ENCODE results near the gene CCN2. TPM values are rescaled to one million over a fixed set of nuclear protein-coding genes. Genes with fewer than 3 reads are reported as not detected.

The CCN2 gene
- total RNA-seq, 1 donor, result under 0.01 TPM

DNA sequence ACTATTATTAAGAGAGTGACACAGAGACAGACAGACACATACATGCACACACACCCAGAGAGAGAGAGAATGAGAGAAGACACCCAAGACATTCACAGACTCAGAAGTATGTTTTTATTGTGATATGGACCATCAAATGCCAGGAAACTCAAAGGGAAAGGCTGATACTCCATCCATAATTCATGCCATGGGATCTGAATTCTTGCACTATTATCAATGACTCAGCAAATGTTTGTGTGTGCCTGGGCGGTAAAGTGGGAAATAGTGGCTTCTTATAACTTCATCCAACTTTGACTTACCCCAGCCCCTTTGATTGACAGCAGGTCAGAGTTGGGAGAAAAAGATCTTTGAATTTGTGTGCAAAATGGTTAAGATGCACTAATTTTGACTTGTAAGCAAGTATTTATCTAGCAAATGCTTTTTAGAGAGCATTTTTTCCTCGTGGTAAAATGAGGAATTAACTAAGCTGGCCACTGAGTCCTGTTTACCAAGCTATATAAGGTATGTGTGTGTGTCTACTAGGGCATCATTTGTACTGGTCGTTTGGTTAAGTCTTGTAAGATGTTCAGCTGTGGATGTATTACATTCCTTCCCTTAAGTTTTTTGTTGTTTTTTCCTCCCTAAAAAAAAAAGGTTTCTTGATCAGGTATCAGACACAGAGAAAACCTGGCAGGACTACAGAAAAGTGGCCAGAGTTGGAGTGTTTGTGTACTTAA, 3.0 kb upstream of the CCN2 start:
- H3K27me3 ChIP-seq (ENCODE audit: insufficient read depth, low read length), result peaks cover 49% of the 10 kb centered on the region
- no peak overlapping the region for H3K4me3 ChIP-seq (ENCODE audit: low read length)
- no peaks in the 10 kb centered on the region for H3K9me3 ChIP-seq (ENCODE audit: low read depth, low read length)
- H3K4me1 ChIP-seq (ENCODE audit: insufficient read depth, low read length), result peaks cover 6% of the 10 kb centered on the region

DNA sequence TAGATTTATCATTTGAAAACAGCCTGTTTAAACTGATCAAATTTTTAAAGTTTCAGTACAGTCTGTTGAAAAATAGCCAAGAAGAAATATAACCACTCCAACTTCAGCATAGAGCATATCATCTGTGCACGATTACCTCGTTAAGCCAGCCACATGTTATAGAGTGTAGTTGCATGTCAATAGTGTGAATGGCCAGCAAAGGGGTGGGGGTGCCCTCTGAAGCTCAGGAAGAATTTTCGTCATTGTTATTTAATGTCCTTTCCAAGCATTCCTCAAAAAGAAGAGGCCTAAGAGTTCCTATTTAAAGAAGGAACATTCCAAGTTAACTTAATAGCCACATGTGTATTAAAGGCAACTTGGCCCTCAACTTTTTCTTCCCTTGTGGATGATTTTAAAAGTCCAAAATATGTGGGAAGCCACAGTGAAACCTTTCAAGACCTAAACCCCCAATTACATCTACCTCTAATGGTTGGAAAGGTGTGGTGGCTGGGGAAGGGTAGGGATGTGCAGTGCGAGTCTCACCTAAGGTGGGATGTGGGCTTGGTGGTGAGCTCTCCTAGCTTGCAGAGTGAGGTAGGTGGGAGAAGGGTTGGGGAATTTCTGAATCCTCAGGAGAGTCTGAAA, 1.8 kb upstream of the CCN2 start:
- Histone ChIP-seq H3K4me1 (ENCODE audit: insufficient read depth, low read length) (peaks cover 6% of the 10 kb centered on the region), H3K27me3 (ENCODE audit: insufficient read depth, low read length) (peaks cover 60% of the 10 kb centered on the region), H3K4me3 (ENCODE audit: low read length) (no peak overlapping the region), H3K9me3 (ENCODE audit: low read depth, low read length) (no peaks in the 10 kb centered on the region)

GRCh38 chr6:131951576-131952230, 531 bp upstream of the CCN2 start:
- peaks cover 71% of the 10 kb centered on the region for H3K27me3 ChIP-seq (ENCODE audit: insufficient read depth, low read length)
- peaks cover 6% of the 10 kb centered on the region for H3K4me1 ChIP-seq (ENCODE audit: insufficient read depth, low read length)
- no peaks in the 10 kb centered on the region for H3K9me3 ChIP-seq (ENCODE audit: low read depth, low read length)
- no peak overlapping the region for H3K4me3 ChIP-seq (ENCODE audit: low read length)

DNA sequence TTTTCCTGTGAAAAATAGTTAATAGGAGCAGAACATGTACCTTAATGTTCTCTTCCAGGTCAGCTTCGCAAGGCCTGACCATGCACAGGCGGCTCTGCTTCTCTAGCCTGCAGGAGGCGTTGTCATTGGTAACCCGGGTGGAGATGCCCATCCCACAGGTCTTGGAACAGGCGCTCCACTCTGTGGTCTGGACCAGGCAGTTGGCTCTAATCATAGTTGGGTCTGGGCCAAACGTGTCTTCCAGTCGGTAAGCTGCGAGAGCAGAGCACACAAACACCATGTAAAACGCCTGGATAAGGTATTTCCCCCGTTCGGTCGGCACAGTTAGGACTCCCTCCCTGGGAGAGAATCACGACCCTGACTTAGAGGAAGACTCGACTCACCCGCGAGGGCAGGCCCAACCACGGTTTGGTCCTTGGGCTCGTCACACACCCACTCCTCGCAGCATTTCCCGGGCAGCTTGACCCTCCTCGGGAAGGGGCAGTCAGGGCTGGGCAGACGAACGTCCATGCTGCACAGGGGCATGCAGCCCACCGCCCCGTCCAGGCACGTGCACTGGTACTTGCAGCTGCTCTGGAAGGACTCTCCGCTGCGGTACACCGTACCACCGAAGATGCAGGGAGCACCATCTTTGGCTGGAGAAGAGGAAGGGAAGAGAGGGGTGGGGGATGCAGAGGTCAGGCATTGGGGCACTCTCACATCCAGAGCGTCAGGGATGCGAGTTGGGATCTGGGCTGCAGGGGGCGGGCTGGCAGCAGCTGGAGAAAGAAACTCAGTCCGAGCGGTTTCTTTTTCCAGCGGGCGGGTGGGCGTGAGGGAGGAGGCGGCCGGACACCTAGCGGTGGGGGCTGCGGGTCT, 1.0 kb downstream of the CCN2 start:
- H3K4me3 ChIP-seq (ENCODE audit: low read length), result peak overlapping the region; percentile 24
- H3K9me3 ChIP-seq (ENCODE audit: low read depth, low read length), result no peaks in the 10 kb centered on the region
- H3K4me1 ChIP-seq (ENCODE audit: insufficient read depth, low read length), result peaks cover 6% of the 10 kb centered on the region
- H3K27me3 ChIP-seq (ENCODE audit: insufficient read depth, low read length), result peaks cover 68% of the 10 kb centered on the region

DNA sequence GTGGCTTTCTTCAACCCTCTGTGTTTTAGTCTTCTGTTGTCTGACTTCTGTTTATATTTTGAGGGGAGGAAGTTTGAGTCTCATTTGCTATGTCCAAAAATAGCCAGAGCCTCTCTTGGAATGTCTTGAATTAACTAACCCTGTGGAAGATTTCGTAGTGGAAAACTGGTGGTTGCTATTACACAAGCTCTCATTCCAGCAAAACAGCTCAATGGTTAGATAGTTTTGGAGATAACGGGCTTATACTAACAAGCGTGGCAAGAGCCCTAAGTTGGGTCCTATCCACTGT, 1.6 kb downstream of the CCN2 start:
- Histone ChIP-seq H3K4me3 (ENCODE audit: low read length) (no peak overlapping the region), H3K4me1 (ENCODE audit: insufficient read depth, low read length) (peaks cover 6% of the 10 kb centered on the region), H3K9me3 (ENCODE audit: low read depth, low read length) (no peaks in the 10 kb centered on the region), H3K27me3 (ENCODE audit: insufficient read depth, low read length) (peaks cover 63% of the 10 kb centered on the region)

DNA sequence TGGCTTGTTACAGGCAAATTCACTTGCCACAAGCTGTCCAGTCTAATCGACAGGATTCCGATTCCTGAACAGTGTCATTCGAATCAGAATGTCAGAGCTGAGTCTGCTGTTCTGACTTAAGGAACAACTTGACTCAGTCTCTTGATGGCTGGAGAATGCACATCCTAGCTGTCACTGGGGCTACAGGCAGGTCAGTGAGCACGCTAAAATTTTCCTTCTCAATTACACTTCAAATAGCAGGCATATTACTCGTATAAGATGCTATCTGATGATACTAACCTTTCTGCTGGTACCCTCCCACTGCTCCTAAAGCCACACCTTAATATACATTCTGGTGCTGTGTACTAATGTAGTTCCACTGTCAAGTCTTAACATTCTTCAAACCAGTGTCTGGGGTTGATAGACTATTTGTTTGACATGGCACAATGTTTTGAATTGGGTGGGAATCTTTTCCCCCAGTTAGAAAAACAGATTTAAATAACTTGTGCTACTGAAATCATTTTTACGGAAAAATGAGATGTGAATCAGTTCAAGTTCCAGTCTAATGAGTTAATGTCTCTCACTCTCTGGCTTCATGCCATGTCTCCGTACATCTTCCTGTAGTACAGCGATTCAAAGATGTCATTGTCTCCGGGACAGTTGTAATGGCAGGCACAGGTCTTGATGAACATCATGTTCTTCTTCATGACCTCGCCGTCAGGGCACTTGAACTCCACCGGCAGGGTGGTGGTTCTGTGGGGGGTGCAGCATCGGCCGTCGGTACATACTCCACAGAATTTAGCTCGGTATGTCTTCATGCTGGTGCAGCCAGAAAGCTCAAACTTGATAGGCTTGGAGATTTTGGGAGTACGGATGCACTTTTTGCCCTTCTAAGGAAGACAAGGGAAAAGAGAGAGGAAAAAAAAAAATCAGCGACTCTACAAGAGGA, 2.2 kb downstream of the CCN2 start:
- peaks cover 63% of the 10 kb centered on the region for H3K27me3 ChIP-seq (ENCODE audit: insufficient read depth, low read length)
- H3K9me3 ChIP-seq (ENCODE audit: low read depth, low read length), result no peaks in the 10 kb centered on the region
- H3K4me3 ChIP-seq (ENCODE audit: low read length), result no peak overlapping the region
- H3K4me1 ChIP-seq (ENCODE audit: insufficient read depth, low read length), result peaks cover 6% of the 10 kb centered on the region

DNA sequence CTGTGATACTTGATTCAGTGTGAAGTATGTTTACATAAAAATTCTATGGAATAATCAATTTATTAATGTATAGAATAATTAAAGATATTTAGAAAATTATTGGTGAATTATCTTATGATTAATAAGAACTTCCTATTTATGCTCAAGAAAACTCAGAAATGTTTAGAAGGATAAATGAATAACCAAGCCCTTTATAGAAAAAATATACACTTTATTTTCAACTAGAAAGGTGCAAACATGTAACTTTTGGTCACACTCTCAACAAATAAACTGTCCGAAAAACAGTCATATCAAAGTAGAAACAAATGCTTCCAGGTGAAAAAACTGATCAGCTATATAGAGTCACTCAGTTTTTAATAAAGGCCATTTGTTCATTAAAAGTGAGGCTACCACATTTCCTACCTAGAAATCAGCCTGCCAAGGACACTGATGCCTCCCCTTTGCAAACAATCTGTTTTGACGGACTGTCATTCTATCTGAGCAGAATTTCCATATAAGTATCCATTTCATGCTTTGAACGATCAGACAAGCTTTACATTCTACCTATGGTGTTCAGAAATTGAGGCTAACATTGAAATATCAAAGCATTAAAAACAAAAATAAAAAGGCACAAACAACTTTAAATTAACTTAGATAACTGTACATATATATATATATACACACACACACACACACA, 3.0 kb downstream of the CCN2 start:
- Histone ChIP-seq H3K9me3 (ENCODE audit: low read depth, low read length) (no peaks in the 10 kb centered on the region), H3K4me3 (ENCODE audit: low read length) (no peak overlapping the region), H3K27me3 (ENCODE audit: insufficient read depth, low read length) (peaks cover 58% of the 10 kb centered on the region), H3K4me1 (ENCODE audit: insufficient read depth, low read length) (peaks cover 6% of the 10 kb centered on the region)

GRCh38 chr6:131946992-131947955, 3.9 kb downstream of the CCN2 start:
- no peak overlapping the region for H3K4me3 ChIP-seq (ENCODE audit: low read length)
- H3K27me3 ChIP-seq (ENCODE audit: insufficient read depth, low read length), result peaks cover 49% of the 10 kb centered on the region
- H3K4me1 ChIP-seq (ENCODE audit: insufficient read depth, low read length), result peaks cover 6% of the 10 kb centered on the region
- no peaks in the 10 kb centered on the region for H3K9me3 ChIP-seq (ENCODE audit: low read depth, low read length)

- Histone ChIP-seq H3K27me3 (ENCODE audit: insufficient read depth, low read length) (peaks cover 42% of the 10 kb centered on the region), H3K4me3 (ENCODE audit: low read length) (no peak overlapping the region), H3K4me1 (ENCODE audit: insufficient read depth, low read length) (peaks cover 6% of the 10 kb centered on the region), H3K9me3 (ENCODE audit: low read depth, low read length) (no peaks in the 10 kb centered on the region)
Observed at GRCh38 chr6:131946404-131946991, 4.7 kb downstream of the CCN2 start.

DNA sequence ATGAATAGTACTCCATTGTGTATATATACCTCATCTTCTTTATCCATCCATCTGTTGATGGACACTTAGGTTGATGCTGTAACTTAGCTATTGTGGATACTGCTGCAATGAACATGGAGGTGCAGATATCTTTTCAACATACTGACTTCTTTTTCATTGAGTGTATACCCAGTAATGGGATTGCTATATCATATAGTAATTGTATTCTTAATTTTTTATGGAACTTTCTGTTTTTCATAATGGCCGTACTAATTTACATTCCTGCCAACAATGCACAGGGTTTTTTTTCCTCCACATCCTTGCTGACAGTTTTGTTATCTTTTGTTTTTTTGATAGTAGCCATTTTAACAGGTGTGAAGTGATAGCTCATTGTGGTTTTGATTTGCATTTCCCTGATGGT, 5.2 kb downstream of the CCN2 start:
- Histone ChIP-seq H3K4me3 (ENCODE audit: low read length) (no peak overlapping the region), H3K27me3 (ENCODE audit: insufficient read depth, low read length) (peaks cover 38% of the 10 kb centered on the region), H3K9me3 (ENCODE audit: low read depth, low read length) (no peaks in the 10 kb centered on the region), H3K4me1 (ENCODE audit: insufficient read depth, low read length) (peaks cover 6% of the 10 kb centered on the region)

DNA sequence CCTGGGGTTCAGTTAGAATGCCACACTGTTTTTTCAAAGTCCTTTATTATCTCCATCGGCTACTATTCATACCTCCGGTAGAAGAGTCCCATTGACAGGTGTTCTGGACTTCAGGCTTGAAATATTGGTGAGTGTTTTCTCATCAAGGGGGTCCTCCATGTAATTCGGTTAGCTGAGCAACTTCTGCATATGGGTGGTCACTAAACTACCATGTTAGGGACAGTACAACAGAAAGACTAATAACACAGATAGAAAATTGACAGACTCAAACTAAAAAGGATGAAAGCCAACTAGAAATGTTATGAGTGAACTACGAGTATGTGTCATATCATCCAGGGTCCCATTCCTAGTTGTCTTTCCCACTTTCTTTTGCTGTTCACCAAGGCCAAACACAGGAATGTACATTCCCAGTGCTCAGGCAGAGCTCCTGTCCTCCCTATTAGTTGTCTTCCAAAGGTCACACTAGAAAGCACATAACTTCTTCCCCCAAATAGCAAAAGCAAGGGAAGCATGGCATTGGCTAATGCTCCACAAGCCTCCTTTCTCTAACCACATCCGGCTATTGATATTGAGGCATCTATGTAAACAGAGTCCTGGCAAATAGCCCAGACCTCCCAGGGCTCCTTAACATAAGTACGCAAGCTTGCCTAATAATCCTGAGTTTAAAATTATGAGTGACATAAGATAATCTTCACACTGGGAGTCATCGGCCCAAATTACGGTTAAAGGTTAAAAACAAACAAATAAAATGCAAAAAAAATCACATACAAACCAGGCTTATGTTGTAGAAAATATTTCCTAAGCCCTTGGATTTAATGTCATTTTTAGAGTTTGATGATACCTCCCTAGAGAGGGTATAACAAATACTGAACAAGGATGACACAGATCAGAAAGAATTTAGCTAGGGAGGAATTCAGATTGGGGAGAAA, 13.2 kb downstream of the CCN2 start:
- Histone ChIP-seq H3K4me3 (ENCODE audit: low read length) (no peak overlapping the region), H3K27me3 (ENCODE audit: insufficient read depth, low read length) (no peaks in the 10 kb centered on the region), H3K9me3 (ENCODE audit: low read depth, low read length) (no peaks in the 10 kb centered on the region), H3K4me1 (ENCODE audit: insufficient read depth, low read length) (no peaks in the 10 kb centered on the region)

- Histone ChIP-seq H3K4me1 (ENCODE audit: insufficient read depth, low read length) (no peaks in the 10 kb centered on the region), H3K27me3 (ENCODE audit: insufficient read depth, low read length) (no peaks in the 10 kb centered on the region), H3K4me3 (ENCODE audit: low read length) (no peak overlapping the region), H3K9me3 (ENCODE audit: low read depth, low read length) (no peaks in the 10 kb centered on the region)
Observed at GRCh38 chr6:131937226-131937625, 13.9 kb downstream of the CCN2 start.
